GM21381 (cell line): Measurements from ENCODE around the gene S100A2.

ENCODE experiments used
- ATAC-seq: cut with Tn5 transposase; IDR thresholded peaks from one replicate; pipeline ENCODE4 v1.9.1; 2021; ENCODE audit warnings: mild to moderate bottlenecking, moderate library complexity; ENCODE audit not compliant: unreplicated experiment

The S100A2 gene

DNA sequence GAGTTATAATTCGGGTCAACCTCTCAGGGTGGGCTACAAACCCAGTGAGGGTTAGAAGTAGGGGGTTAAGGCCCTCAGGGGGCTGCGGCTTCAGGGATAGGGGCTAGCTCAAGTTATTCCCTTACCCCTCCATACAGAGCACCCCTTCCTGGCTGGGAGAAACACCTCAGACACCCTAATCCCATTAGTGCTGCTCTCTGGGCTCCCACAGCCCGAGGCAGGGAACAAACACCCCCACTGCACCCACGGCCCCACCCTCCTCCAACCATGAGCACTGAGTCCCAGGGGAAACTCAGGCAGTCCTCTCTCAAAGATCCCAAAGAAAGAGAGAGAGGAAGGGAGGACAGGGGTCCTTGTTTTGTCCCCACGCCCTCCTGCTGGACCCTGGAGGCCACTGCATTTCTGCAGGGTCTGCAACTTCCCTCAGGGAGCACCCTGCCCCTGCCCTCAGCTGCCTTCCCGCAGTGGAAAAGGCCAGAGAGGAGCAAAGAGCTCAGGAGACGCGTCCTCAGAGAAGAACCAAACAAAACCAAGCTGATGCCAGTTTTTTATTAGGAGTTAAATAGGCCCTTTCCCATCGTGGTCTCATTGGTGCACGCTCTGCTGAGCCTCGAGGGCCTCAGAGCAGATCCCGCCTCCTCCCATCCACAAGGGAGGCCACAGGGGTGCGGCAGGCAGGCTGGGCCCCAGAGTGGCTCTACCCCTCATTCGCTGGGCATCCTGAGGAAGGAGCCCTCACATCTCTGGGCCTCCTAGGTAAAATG is 18.7 kb downstream of the S100A2 start:
- ATAC-seq, result no peak

DNA sequence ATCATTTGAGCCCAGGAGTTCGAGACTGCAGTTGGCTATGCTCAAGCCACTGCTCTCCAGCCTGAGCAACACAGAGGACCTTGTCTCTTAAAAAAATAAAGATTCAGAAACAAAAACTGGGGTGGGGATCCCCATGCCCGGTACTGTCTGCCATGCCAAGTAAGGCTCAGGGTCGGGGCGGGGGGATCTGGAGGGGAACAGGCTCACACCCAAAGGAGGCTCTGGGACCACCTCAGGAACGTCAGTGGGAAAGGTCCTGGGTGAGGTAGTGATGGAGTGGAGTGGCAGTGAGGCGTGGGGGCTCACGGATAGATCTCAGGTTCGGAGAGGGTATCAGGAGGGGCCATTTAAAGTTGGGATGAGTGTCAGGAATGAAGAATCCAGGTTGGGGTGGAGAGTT is 19.3 kb downstream of the S100A2 start:
- no peak for ATAC-seq

DNA sequence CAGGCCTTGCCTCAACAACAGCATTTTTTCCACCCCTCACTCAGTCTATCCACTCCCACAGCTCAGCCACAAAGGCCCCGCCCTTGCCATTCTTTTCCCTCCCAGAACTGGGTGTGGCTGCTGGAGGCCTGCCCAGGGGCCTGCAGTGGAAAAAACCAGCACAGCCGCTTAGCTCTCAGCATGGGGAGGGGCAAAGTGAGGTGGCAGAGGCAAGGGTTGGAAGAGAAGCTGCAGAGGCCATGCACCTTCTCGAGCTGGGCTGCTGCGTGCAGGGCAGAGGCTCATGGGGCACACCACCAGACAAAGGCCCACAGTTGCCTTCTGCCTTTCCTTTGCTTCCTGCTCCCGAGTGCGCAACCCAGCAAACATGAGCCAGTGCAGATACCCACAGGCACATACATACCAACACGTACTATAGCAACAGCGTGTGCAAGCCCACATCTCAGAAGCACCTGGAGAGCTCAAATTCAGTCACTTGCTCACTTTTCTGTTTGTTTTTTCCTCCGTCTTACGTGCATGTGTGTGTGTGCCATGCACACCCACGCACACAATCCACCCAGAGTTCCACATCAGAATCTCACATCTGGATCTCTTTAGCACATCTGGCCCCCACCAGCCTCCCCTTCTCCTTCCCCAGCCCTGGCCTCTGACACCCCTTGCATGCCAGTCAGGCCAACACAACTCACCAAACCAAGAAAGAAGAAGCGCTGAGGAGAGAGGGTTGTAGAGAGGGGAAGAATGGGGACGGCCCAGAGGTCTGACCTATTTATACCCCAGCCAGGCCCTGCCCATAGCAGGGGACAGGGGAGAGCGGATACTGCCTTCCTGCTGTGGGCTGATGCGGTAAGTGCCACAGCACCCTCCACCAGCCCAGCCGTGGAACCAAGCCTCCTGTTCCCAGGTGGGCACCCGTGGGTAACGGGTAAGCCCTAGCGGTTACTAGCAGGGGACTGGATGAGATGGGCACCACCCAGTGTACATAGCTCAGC is 20.3 kb downstream of the S100A2 start, which contains the start of gene S100A4:
TSS of gene S100A4 (minus strand) at position 740 of the 989 bp plus-strand sequence. CDS start 1,012 bp downstream, outside the sequence.
- ATAC-seq, result peak; percentile 57

DNA sequence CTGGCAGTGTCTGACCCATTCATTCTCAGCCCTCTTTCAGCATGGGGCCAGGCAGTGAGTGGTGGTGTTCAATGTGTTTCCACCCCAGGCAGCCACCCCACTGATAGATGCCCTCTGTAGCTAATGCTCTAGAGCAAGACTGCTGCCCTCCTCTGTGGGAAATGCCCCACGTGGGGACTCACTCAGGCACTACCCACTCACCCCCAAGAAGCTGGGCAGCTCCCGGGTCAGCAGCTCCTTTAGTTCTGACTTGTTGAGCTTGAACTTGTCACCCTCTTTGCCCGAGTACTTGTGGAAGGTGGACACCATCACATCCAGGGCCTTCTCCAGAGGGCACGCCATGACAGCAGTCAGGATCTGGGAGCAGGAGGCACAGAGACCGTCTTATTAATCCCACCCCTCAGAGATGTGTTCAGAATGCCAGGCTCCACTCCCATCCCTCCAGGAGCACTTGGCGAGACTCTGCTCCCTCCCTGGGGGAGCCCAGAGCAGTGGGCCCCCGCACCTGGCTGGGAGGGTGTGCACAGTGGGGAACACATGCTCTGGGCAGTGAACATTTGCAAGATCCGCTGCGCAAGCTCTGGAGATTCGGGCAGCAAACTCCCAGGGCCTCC is 21.1 kb downstream of the S100A2 start:
- ATAC-seq, result no peak

DNA sequence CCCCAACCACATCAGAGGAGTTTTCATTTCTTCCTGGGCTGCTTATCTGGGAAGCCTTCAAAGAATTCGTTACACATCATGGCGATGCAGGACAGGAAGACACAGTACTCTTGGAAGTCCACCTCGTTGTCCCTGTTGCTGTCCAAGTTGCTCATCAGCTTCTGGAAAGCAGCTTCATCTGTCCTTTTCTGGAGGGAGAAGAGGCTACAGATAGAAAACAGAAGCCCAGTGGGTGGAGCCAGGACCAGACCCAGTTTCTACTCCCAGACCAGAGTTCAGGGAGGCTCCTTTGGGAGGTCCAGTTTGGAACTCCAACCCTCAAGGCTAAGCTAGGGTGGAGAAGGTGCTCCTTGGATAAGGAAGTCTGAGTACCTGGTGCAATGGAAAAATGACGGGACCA is 21.9 kb downstream of the S100A2 start:
- no peak for ATAC-seq

DNA sequence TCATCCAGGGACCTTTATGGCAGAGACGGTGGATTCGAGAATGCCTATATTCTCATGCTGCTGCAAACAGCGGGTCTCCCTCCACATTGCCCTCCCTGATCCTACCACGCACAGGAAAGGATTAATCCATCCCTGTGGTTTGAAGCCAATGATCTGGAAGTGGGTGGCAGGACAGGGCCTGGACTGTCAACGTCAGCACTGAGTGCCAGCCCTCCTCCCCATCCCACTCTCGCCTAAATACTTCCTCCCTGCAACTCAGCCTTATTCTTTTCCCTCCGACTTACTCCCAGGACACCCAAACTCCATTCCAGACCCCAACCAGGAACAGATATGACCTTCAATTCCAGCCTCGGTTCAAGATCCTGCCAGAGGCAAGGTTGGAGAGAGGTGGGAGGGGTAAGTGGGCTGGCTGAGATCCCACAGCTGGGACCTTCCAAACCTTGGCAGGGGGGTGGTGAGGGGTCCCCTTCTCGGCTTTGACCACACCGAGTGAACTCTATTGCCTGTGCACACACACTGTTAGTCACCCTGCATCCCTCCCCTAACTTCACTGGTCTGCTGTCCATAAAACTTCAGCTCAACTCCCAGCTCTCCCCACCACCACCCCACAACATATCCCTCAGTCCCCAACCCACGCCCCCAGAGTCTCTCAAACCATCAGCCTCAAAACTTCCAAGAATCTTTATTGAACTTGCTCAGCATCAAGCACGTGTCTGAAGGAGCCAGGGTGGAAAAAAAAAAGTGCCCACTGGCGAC is 22.5 kb downstream of the S100A2 start:
- ATAC-seq, result no peak

DNA sequence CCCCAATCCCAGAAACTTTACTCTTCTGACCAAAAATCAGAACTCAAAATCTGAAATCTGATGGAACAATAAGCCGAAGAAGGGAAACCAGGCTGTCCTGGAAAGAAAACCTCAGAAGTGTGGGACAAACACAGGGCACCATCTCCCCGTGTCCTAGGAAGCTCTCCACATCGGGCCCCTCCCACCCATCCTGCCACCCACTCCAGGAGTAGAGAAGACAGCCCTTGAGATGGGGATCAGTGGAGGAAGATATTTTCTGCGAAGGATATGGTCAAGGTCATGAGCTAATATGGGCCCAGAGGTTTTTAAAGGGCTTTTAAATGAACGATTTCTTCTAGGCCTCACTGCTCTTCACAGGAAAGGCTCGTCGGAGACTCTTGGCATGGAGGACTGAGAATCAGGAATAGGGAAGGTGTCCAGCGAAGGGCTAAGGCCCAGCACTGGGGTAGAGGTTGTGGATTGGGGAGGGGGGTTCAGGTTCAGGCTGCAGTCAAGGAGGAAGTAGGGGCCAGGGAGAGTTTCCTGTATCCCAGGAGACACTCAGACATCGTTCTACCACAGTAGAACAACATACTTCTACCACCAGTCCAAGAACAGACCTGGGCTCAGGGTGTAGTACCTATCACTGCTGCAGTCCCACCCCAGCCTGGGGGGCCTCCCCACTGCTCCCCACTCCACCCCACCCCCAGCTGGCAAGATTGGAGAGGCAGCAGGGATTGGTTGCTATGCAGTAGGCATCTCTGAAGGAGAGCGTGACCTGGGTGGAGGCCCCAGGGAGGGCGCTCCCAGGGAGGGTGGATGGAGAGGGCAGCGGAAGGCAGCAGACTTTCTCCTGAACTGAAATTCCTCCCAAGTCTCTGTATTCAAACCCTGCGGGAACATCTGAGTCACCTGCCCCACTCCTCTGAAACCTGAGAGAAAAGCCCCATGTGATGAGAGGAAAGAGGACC is 23.7 kb downstream of the S100A2 start:
- no peak for ATAC-seq

DNA sequence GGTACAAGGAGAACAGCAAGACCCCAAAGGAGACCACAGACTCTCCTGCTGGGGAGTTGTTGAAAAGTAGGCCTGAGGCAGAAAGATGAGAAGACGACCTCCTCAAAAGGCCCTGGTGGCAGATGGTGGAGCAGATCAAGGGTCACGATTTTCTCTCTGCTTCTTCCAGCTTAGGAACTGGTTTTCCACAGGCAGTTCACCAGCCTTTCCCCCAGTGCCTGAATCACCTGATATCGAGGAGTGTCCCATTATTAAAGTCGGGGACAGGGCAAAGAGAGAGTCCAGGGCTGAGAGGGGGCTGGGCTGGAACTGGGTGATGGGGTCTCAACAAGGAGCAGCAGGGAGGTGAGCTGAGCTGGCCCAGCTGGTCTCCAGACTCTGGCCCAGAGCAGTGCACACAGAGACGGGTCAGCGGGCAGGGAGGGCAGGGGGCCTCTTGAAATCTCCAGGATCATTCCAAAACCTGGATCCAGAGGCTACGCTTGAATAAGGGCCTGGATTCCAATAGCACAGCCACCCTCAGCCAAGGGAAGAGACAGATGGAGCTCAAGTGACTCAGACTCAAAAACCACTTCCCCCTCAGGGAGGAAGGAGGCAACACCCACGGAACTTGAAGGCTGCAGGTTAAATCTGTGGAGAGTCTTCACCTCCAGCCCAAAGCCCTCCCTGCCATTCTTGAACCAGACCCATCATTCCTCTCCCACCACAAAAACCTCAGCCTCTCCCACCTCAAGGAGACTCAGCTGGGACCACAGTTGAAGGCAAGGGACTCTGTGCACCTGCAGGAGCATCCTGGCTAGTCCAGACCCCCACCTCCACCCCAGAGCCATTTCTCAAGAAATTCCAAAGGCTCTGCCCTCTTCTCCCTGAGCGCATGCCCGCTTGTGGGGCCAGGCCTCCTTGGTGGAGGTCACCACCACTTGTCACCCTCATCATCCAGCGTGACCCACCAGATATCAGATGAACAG is 25.0 kb downstream of the S100A2 start, which contains the start of gene S100A5:
TSS of gene S100A5 (minus strand) at position 541 of the 968 bp plus-strand sequence. CDS start 743 bp downstream, outside the sequence.
- no peak for ATAC-seq

DNA sequence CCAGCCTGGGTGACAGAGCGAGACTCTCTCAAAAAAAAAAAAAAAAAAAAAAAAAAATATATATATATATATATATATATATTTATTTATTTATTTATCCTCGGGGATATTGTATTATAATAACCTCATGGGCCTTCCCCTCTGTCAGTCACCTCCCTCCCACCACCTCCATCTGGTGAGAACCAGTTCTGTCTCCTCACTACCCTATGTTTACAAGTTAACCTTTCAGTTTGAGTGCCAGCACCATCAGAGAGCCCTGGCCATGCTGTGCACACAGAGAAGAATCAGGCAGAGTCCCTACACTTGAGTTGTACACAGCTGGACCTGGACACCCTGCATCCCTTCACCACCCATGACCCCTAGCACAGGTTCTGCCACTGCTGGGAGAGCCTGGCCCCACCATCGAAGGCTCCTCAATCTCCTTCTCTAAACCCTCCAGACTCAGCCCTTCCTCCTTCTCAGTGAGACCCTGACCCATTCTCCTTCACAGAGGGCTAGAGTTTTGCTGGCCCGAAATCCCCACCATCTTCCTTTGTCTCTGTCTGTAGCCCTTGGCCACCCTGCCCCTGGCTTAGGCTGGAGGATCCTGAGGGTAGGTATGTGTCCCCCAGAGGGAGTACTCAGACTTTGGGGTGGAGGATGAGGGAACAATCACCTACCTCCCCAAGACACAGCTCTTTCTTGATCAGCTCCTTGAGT is 26.1 kb downstream of the S100A2 start:
- ATAC-seq, result no peak

DNA sequence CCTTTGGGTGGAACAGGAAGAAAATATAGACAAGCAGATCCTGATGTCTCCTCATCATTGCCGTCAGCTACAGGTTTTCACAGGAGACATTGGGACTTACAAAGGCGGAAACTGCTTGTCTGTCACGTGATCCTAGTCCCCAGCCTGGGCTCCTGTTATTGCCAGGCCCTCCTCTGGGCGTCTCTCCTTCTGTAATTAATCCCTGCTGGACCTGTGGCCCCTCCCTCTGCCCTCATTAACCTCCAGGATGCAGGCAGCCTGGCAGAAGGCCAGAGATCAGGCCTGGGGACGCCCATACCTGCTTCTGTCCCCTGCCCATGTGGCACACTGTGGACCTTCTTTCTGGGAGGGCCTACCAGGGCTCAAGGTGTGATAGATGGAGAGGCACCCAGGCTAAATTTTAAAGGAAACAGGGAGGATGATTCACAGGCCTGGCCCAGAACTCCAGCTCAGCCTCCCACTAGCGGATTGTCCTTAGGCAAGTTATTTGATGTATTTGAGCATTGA is 27.3 kb downstream of the S100A2 start:
- ATAC-seq, result no peak

DNA sequence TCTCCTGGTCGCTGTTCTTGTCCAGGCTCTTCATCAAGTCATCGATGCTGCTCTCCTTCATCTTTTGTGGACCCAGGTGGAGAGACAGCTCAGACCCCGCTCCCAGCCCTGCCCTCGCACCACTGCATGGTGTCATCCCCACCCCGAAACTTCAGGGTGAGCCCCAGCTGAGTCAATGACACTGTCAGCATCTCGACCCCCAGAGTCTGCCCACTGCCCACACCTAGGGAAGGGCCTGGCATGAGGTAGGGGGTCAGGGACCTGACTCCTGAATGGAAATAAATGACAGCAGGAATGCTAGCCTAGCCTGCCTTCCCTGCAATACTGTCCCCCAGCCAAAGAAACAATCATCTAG is 28.3 kb downstream of the S100A2 start:
- ATAC-seq, result no peak

DNA sequence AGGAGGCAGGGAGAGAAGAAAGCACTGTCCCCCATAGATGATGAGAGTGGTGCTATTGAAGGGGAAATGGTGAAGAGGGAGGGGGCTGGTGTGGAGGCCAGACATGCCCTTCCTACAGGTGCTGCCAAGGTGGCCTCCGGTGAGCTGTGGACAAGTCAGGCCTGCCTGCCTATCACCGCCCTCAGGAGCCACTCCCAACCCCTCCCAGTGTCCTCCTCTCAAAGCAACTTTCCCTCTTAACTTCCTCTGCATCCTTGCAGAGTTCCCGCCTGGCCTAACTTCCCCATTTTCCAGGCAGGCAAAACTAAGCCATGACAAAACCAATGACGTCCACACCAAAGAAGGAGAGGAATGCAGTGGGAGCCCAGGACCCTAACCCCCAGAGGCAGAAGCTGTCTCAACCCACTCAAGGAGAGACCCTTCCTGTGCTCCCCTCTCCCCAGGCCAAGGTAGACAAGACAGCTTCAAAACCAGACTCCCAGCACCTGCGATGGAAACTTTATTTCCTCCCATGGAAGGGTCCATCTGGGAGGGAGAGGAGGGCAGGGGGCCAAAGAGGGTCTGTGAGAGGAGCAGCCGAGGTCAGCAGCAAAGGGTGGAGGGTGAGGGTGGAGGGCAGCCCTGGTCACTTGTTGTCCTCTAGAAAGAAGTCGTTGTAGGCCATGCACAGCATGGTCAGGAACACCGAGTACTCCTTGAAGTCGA is 28.8 kb downstream of the S100A2 start:
- no peak for ATAC-seq

DNA sequence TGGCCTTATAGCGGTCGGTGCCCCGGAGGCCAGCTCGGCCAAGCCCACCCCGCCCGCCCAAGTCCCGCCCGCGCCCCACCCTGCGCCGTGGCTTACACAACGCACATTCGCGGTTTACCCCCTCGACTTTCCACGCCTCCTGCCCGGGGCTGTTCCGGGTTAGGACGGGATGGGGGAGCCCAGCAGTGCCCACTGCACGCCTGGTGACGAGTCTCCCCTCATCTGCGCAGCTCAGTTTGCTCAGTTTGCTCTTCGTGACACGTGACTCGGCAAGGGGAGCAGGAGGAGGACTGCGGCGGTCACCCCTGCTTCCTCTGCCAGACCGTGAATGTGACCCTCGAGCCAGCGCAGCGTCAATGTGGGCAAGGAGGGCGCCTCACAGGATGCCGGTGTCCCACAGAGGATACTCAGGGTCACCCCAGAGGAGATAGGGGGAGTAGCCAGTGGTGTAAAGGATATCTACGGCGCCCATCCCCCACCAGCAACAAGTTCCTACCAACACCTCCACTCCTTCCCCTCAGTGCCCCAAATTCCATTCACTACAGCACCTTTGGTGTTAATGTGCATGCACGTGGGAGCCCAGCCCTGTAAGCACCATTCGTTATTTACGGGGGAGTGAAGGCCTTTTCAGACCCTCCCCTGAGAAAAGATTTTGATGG is 29.5 kb downstream of the S100A2 start:
- no peak for ATAC-seq

DNA sequence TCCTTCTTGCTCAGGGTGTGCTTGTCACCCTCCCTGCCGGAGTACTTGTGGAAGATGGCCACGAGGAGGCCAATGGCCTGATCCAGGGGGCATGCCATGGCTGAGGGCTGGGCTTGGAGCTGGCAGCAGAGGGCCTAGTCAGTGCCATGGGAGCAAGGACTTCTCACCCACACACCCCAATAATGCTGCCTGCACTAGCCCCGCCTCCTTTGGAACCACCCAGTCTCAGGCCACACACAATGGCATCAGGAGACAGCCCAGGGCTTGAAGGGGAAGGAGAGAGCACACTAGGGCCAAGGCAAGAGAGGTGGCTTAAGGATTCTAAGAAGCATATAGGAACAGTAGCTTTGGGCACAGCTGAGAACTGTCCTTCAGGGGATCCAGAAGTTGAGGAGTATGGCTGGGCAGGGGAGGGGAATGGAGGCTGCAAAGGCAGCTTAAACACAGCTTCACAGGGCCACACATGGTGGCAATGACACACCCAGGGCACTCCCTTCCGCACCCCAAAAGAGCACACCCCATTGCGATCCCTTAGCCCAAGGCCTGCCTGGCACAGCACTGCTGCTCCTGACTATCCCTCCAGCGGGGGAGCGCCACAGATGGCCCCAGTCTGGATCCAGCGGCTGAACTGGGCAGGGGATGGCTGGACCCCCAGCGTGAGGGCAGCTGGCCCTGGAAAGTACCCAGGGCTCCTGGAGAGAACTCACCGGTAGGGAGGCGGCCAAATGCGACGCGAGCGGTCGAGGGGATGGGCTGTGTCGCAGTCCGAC is 30.2 kb downstream of the S100A2 start, which contains the start of gene S100A6:
TSS of gene S100A6 (minus strand) at position 750 of the 770 bp plus-strand sequence. CDS start at position 98, 652 bp downstream.
- no peak for ATAC-seq

DNA sequence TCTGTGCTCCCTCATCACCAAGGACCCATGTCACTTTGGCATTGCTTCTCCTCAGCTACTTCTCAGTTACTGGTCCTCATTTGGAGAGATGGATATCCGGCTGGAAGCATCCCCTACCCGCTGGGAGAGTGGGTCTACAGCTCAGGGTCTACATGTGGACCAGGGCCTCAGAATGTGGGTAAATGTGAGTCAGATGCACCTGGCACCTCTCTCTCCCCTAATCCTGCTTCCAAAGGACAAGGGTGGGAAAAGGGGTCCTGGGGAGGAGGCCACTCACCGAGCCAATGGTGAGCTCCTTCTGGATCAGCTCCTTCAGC is 30.8 kb downstream of the S100A2 start:
- no peak for ATAC-seq
